Activated CD4-positive, alpha-beta T cell treated with anti-CD3 and anti-CD28 coated beads, Interleukin-2, amount 50 U/mL, for 4 hours (primary cell): ENCODE measurements around the gene MOB3C.

Source experiments
- DNase-seq, 2 experiments: peaks; one replicate each; pipeline ENCODE4 v3.0.0-alpha.2; 2020

The MOB3C gene

GRCh38 chr1:46603858-46604549, 12.6 kb downstream of the MOB3C start, which contains the start of gene MKNK1:
TSS of gene MKNK1 (minus strand) at chr1:46604268. CDS start at chr1:46583327, 20,941 bp downstream.
- DNase-seq, result peak; percentile 98 to 99

- DNase-seq, result no peak
Observed at GRCh38 chr1:46603481-46603857, 13.1 kb downstream of the MOB3C start.

- DNase-seq, result no peak
Observed at GRCh38 chr1:46601257-46602007, 15.2 kb downstream of the MOB3C start.

- DNase-seq, result no peak
Observed at GRCh38 chr1:46599059-46599970, 17.3 kb downstream of the MOB3C start.

GRCh38 chr1:46596846-46597245, 19.8 kb downstream of the MOB3C start:
- no peak for DNase-seq

- DNase-seq, result no peak
Observed at GRCh38 chr1:46596036-46596435, 20.6 kb downstream of the MOB3C start.

GRCh38 chr1:46595127-46595526, 21.5 kb downstream of the MOB3C start:
- DNase-seq, result no peak

- no peak for DNase-seq
Observed at GRCh38 chr1:46594063-46594462, 22.5 kb downstream of the MOB3C start.

GRCh38 chr1:46592823-46593222, 23.8 kb downstream of the MOB3C start:
- DNase-seq, result no peak

GRCh38 chr1:46589529-46589928, 27.1 kb downstream of the MOB3C start:
- no peak for DNase-seq

GRCh38 chr1:46587069-46587468, 29.5 kb downstream of the MOB3C start:
- no peak for DNase-seq

- no peak for DNase-seq
Observed at GRCh38 chr1:46585312-46585938, 31.2 kb downstream of the MOB3C start.

- DNase-seq, result no peak
Observed at GRCh38 chr1:46583494-46583893, 33.1 kb downstream of the MOB3C start.

GRCh38 chr1:46582972-46583371, 33.6 kb downstream of the MOB3C start:
- DNase-seq, result no peak

GRCh38 chr1:46581681-46582455, 34.7 kb downstream of the MOB3C start:
- DNase-seq, result no peak

GRCh38 chr1:46580140-46580903, 36.3 kb downstream of the MOB3C start:
- no peak for DNase-seq

- no peak for DNase-seq
Observed at GRCh38 chr1:46577671-46578070, 38.9 kb downstream of the MOB3C start.

GRCh38 chr1:46576596-46576995, 40.0 kb downstream of the MOB3C start:
- no peak for DNase-seq

- DNase-seq, result no peak
Observed at GRCh38 chr1:46575778-46576177, 40.8 kb downstream of the MOB3C start.

- DNase-seq, result no peak
Observed at GRCh38 chr1:46575300-46575699, 41.3 kb downstream of the MOB3C start.

GRCh38 chr1:46571691-46572225, 44.9 kb downstream of the MOB3C start:
- DNase-seq, result no peak
